Suppressor macrophage treated with lipopolysaccharide for 4 hours (primary cell): Measurements from ENCODE around the gene FAM81B.

ENCODE experiments used
- DNase-seq: peaks from one replicate; pipeline ENCODE4 v3.0.0-alpha.2; 2020

Gene FAM81B

GRCh38 chr5:95403996-95404395 is 12.8 kb downstream of the FAM81B start:
- no peak for DNase-seq

DNA sequence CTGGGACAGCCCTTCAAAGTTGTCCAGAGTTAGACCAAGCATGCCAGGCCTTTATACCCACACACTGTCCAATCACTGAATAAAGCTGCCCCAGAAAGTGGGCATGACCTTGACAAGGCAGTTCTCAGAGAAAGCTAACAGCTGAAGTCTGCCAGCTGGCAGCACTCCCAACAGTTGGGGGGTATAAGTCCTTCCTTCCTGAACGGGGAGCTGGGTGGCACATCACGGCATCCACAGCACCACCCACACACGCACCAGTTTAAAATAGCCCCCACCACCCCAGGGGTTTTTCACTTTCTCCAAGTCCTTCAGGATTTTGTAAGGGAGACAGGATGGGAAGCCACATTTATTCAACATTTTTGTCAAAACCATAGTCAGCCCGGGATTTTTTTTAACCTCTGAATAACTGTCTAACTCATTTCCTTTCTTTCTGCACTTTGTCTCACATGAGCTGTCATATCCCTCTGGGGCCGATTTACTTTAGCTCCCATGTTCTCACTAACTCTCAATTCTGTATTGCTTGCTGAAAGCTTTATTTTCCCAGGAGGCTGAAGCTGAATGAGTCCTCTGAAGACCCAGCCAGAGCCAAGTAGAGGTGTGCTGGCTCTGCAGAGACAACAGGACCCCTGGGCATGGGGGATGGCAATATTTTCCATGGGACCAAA is 15.4 kb downstream of the FAM81B start:
- no peak for DNase-seq

DNA sequence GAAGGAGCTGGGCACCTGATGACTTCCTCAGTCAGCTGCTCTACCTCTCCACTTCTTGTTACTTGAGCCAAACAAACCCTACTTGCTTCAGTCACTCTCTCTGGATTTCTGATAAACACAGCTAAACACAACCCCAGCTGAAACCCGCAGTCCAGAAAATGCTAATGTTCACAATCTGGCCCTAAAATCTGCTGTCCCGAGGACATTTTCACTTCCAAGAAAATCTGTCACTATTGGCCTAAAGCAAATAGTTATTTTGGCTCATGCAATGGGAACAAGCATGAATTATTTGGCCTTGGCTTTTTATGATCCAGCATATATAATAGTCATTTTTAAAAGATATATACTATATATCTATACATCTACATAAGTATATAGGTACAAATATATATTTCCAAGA is 19.1 kb downstream of the FAM81B start:
- no peak for DNase-seq

DNA sequence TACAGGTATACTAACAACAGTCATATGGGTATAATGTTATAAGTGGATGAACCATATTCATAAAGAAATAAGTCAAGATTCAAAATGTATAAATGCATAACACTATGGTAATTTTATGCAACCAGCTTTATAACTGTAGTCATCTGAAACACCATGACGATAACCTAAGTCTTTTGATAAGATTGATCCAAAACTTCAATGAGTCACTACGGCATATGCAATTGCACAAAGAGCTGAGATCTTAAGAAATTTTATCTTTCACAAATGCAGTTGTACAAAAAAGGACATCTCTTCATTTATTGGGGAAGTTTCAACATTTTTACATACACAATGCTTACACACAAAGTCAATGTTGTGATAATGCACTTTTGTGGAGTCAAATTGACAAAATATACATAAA is 20.3 kb downstream of the FAM81B start:
- no peak for DNase-seq

GRCh38 chr5:95414451-95414850 is 23.3 kb downstream of the FAM81B start:
- no peak for DNase-seq

GRCh38 chr5:95417971-95418370 is 26.8 kb downstream of the FAM81B start:
- DNase-seq = no peak

DNA sequence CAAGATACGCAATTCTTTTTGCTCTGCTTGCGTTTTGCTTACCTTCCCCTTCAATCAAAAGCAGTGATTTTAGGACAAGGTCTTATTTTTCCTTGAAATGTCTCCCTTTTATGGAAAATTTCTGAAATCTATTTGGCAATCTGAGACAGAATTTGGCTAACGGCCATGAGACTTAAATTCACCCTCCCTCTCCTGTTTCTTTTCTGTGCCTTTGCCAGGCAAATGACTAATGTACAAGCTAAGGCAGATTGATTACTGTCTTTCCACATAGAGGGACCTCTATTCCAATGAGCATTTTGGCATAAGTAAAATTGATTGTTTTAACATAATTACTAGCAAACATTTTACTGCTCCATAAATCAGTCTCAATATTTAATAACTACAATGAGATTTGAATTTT is 31.7 kb downstream of the FAM81B start:
- DNase-seq = no peak

- DNase-seq = no peak
Observed at GRCh38 chr5:95424016-95424415, 32.9 kb downstream of the FAM81B start.

GRCh38 chr5:95424526-95424925 is 33.4 kb downstream of the FAM81B start:
- no peak for DNase-seq

DNA sequence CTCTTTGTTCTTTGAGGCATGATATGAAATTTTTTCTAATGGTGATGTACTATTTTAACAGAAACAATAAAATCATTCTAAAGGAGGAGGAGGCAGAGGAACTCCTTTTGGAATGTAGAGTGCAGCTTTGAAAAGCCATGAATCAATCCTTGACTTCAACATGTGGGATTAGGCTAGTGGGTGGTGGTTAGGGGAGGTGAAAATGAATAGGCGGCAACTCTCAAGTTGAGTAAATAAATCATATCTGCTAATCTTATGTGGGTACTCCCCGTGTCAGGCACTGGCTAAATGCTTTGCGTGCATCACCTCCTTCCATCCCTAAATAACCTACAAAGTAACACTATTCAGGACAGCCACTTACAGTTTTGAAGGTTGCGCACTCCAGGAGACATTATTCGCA is 35.1 kb downstream of the FAM81B start:
- DNase-seq = no peak

DNA sequence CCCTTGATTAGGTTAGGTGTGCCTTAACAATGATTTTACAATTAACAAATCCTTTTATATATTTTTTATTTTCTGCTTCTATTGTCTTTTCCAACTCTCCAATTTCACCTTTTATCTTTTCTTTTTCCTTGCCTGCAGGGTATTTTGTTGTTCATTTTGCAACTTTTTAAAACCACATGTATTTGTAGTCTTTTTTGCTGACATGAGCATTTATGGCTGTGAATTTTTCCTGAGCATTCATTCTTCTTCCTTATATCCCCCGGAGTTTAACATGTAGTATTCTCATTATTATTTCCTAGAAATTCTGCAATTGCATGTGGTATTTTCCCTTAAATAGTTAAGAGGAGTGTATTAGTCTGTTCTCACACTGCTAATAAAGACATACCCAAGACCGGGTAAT is 41.6 kb downstream of the FAM81B start:
- DNase-seq = no peak

- DNase-seq = no peak
Observed at GRCh38 chr5:95439801-95440493, 48.8 kb downstream of the FAM81B start.

DNA sequence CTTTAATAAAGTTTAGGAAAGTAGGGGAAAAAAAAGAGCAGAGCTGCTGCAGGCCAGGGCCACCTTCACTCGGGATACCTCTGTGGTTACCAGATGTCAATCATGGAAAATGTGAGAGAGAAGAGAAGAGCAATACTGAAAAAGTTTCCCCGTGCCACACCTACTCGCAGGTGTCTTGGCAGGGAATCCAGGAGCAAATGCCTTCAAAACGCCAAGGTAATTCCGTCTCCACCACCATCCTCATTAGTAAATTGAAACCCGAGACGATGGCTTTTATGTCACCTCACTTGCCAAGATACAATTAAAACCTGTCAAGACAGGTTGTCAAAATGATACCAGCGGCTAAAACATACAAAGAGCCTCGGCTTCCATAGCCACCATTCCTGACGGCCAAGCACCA is 49.7 kb downstream of the FAM81B start:
- no peak for DNase-seq

- DNase-seq = no peak
Observed at GRCh38 chr5:95441636-95442035, 50.5 kb downstream of the FAM81B start.

GRCh38 chr5:95445442-95445841 is 54.3 kb downstream of the FAM81B start:
- no peak for DNase-seq

DNA sequence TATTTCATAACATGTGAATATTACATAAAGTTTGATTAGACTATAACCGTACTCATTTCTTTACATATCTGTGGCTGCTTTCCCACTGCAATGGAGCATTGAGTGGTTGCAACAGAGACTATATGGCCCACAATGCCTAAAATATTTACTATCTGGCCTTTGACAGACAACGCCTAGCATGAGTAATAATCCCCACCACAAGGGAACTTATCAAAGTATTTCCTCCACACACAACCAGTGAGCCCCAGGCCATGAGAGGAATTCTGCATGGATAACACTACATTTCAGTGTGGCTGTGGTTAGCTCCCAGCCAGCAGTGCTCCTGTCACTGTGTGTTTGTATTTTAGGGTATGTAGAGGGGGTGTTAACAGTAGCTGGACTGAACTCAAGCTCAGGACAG is 54.8 kb downstream of the FAM81B start:
- DNase-seq = no peak

DNA sequence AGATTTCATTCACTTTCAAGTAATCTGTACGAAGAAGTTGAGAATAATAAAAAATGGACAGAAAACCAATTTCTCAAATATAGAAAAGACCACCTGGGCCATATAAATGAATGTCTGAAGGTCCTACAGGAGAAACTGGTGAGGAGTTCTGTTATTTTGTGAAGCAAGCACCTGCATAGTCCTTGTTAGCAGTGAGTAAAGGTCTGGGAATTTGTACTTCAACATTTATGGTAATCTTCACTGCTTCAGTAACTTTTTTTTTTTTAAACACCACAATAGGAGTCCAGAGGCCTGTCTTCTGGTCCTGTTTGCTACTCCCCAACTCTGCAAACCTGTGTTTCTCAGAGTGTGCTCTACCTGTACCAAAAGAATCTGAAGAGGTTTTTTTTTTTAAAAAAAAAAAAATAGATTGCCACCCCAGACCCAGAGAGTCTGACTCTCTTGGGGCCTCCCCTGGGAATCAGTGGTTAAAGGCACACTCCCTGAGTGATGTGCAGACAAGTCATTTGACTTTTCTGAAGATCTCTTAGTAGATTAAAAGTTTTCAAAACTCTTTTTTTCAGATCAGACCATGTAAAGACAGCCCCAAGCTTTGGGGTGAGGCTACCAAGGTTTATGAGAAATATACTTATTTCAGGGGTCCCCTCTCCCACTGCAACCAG is 55.5 kb downstream of the FAM81B start:
- no peak for DNase-seq

DNA sequence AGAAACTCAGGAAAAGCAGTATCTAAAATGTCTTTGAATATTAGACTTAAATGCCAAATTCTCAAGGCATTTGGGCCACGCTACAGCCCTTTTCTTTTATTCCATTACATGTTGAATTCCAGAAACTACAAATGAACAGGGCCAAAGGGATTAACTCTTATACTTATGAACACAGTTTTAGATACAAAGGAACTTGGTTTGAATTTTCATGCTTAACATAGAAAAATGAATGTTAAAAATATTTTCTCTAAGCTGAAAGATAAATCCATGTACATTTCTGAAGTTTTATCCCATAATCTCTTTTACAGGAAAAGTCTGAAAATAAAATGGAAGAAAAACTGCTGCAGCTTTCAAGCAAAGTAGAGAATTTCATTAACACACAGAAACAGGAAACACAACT is 56.8 kb downstream of the FAM81B start:
- DNase-seq = no peak

DNA sequence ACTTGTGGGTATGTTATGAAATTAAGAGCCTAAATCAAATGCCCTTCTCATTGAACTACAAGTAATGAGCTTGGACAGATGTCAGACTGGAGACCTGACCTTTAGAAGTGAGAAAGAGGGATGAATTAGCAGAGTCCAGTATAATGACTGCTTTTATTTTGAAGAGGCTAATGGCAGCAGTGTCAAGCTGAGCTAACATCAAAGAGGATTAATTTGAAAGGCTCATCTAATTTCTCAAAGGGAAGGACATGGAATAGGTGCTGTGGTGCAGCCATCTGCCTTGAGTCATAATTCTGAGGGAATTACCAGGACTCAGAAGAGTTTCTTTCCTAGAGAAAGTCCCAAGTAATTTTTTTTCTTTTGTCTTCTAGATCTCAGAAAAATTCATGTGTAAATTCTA is 57.6 kb downstream of the FAM81B start:
- no peak for DNase-seq

GRCh38 chr5:95449460-95449859 is 58.3 kb downstream of the FAM81B start:
- DNase-seq = no peak

DNA sequence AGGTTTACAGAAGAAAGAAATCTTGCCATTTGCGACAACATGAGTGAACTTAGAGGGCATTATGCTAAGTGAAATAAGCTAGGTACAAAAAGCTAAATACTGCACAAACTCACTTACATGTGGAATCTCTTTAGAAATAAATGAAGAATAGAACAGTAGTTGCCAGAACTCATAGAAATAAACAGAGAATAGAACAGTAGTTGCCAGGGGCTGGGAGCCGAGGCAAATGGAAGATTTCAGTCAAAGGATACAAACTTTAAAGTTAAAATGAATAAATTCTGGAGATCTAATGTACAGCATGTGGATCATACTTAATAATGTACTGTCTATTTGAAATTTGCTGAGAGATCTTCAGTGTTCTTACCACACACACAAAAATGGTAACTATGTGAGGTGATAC is 63.4 kb downstream of the FAM81B start:
- DNase-seq = no peak

- no peak for DNase-seq
Observed at GRCh38 chr5:95460665-95461064, 69.5 kb downstream of the FAM81B start.

DNA sequence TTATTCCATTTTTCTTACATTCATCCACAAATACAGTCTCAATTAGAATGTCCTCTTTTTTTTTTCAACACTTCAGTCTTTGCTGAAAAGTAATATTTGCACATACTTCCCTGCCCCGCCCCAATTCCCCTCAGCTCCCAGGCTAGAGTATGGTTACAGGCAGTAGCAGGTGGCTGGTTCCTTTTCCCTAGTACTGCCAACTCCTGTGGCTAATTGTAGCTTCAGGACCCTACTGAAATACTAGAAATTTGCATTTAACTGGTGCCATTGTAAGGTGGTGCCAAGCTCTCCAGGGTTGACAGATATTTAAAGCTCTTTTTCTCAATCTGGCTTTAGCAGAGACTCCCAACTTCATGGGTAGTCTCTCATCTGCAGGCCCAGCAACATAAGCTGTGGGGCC is 80.3 kb downstream of the FAM81B start:
- DNase-seq = no peak

GRCh38 chr5:95471942-95472341 is 80.8 kb downstream of the FAM81B start:
- DNase-seq = no peak

DNA sequence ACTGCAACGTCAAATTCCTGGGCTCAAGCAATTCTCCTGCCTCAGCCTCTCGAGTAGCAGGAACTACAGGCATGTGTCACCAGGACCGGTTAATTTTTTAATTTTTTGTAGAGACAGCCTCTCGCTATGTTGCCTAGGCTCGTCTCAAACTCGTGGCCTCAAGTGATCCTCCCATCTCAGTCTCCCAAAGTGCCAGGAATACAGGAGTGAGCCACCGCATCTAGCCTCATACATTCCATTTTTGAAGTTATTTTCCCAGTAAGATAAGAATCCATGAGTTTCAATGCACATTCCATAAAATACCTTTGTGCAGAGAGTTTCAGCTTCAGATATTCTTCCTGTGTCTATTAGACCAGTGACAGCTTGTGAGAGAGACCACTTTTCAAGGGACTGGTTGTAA is 93.3 kb downstream of the FAM81B start:
- DNase-seq = no peak
